Right lobe of liver (tissue), 4 donors: ENCODE data around the gene MRPS6.

Experiments
- CTCF ChIP-seq, 4 donors: fragments of 200-600 bp in 3 of 4; fragments of 450-650 bp in 1 of 4; IDR thresholded peaks; one replicate each; pipeline versions ENCODE4 v1.5.1 to v1.8.0; 2016 to 2022; ENCODE audit warnings: antibody characterized with exemption in 4 of 4, mild to moderate bottlenecking in 2 of 4
- POLR2A ChIP-seq: fragments of 450-650 bp; IDR thresholded peaks from one replicate; pipeline ENCODE4 v1.6.1; 2017; ENCODE audit warnings: antibody characterized with exemption, mild to moderate bottlenecking
- donor health status: DM: no; HTN: no; CAD: no.
- donor health status: DM: no; HTN: no; CAD: no.
- donor health status: DM: no; HTN: yes; CAD: no.

DNA sequence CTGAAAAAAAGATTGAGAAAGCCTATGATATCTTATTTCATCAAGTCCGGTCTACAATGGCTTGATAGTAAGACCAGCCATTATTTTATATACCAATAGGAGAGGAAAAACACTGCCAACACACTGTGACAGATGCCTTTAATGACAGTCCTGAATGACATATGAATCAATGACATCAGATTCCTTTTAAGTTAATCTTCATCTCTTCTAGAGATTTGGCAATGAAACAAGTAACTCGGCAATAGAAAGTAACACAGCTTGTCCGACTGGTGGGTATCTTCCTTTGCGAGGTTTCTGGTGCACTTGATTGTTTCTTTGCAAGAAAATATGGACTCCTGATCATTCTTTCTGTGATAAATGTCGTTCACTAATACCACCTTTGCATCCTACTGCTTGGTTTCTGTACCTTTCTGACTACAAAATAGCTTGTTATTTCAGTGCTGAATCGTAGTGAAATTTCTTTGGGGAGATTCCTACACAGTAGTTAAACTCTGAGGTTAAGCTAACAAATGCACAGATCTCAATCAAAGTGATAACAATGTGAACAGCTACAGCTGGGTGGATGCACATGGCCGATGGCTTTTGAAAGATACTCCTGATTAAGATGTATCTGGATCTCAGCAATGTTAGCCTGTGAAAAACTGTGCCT lies 104.7 kb downstream of the MRPS6 start:
- TF ChIP-seq CTCF (IDR thresholded peaks at IDR 0.05): no peak
- TF ChIP-seq POLR2A: no peak
